ENCODE results near the gene TNS3.

DNA sequence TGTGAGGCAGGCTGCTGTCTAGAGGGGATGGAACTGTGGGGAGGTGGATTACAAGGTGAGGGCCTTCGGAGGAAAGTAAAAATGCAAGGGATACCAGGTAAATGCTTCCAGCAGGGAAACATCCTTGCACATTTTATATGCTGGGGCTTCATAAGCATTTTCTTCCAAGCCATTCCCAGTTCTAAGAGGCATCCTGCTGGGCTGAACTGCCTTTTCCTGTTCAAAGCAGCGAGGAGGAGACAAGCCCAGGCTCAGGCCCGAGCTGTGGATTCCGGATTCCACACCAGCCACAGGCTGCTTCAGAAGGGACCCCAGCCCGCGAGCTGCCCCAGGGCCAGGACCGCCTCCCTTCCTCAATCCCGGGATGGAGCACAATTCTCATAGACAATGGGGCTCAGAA is 249.7 kb downstream of the TNS3 start:
- TF ChIP-seq, protein P1, sequence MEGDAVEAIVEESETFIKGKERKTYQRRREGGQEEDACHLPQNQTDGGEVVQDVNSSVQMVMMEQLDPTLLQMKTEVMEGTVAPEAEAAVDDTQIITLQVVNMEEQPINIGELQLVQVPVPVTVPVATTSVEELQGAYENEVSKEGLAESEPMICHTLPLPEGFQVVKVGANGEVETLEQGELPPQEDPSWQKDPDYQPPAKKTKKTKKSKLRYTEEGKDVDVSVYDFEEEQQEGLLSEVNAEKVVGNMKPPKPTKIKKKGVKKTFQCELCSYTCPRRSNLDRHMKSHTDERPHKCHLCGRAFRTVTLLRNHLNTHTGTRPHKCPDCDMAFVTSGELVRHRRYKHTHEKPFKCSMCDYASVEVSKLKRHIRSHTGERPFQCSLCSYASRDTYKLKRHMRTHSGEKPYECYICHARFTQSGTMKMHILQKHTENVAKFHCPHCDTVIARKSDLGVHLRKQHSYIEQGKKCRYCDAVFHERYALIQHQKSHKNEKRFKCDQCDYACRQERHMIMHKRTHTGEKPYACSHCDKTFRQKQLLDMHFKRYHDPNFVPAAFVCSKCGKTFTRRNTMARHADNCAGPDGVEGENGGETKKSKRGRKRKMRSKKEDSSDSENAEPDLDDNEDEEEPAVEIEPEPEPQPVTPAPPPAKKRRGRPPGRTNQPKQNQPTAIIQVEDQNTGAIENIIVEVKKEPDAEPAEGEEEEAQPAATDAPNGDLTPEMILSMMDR (conservative IDR thresholded peaks at IDR 0.05) = no peak
- TF ChIP-seq EZH2 (IDR thresholded peaks at IDR 0.05; ENCODE audit: low read depth) = no peak
